NCI-H524 treated with DMSO at 0.1 percent for 48 hours (cell line): ENCODE measurements around the gene SUPV3L1.
"Not testable (repeated sequence)": the region's sequence is repeated elsewhere in the genome, so short reads cannot be mapped to it uniquely, and the experiment has no call there.

Experiments used
- DNase-seq: peaks from one replicate; lab custom pipeline; 2025; lab: John Stamatoyannopoulos, UW

Gene SUPV3L1

DNA sequence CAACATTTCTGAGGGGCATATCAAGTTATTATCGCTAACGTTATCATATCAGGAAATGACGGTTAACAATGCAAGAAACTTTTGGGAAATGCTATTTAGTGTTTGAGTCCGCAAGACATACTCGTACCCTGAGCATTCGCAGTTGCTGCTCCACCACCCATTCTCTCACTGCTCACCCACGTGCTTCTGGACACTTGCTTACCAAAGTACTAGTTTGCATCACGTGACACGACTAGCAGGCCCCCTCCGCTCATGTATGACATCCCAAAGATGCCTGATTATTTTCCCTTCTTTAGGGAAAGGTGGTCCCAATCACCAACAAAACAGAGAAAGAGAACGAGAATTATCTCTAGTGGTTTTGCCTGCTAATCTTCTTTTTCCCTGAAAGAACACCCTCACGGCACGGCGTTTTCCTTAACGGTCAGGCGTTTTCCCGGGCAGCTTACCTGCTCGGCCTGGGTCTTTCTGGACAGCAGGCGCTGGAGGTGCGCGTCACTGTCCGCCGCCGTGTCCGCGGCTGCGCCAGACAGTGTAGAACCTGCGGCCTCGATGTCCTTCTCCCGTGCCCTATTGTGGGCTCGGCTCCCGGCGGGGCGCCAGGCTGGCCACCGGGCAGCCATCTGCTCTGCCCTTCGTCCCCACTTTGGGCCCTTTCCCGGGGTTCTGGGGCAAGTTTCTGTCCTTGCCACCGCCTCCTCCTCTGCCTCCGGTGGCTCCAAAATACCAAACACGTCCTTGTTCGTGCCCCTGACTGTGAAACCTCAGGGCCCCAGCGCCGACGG lies at the start of gene SUPV3L1:
TSS of gene SUPV3L1 (plus strand) at position 492 of the 782 bp plus-strand sequence. CDS start at position 550, 58 bp downstream.
- peak; percentile 46 for DNase-seq

GRCh38 chr10:69130251-69130650 lies 49.8 kb upstream of the SUPV3L1 start:
- DNase-seq: no peak

- no peak for DNase-seq
These were observed 40.1 kb upstream of the SUPV3L1 start for GRCh38 chr10:69139961-69140360.

DNA sequence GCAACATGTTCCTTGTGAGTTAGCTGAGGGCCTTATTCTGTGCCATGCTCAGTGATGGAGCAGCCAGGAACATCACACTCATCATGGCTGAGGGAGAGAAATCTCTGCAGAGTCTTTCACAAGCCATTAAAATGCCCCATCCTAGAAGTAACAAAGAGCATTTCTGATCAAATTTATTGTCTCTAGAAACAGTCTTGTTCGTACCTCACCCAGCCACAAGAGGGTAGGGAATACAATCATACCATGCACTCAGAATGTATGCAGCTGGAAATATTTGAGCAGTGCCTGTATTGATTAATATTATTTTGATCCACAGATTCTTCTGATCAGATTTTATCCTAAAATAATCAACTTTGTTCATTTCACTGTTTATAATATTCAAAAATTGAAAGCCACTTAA lies 38.7 kb upstream of the SUPV3L1 start:
- no peak for DNase-seq

DNA sequence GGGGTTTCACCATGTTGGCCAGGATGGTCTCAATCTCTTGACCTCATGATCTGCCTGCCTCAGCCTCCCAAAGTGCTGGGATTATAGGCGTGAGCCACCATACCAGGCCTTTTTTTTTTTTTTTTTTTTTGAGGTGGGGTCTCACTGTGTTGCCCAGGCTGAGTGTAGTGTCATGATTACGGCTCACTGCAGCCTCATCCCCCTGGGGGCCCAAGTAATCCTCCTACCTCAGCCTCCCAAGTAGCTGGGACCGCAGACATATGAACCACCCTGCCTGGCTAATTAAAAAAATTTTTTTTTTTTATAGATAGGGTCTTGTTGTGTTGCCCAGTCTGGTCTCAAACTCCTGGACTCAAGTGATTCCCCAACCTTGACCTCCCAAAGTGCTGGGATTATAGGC lies 38.0 kb upstream of the SUPV3L1 start:
- DNase-seq: not testable (repeated sequence)

GRCh38 chr10:69142983-69143382 lies 37.1 kb upstream of the SUPV3L1 start:
- DNase-seq: no peak

DNA sequence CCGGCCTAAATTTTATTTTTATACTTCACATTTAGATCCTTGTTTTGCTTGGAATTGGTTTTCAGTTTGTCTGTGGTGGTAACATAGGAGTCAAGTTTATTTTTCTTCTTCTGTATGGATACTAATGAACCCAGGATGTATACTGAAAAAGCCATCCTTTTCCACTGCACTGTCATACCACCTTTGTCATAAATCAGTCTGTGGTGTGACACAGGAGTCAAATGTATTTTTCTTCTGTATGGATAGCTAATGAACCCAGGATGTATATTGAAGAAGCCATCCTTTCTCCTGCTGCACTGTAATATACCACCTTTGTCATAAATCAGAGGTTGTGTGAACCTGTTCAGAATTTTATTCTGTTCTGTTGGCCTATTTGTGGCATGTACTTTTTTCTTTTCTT lies 34.7 kb upstream of the SUPV3L1 start:
- DNase-seq: no peak

DNA sequence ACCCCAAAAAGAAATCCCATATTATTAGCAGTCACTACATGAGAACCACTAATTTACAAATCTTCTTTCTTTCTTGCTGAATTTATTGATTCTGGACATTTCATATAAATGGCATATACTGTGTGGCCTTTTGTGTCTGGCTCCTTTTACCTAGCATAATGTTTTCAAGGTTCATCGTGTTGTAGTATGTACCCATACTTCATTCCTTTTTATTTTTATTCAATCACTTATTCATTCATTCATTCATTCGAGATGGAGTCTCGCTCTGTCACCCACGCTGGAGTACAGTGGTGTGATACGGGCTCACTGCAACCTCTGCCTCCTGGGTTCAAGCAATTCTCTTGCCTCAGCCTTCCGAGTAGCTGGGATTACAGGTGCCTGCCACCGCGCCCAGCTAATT lies 34.2 kb upstream of the SUPV3L1 start:
- DNase-seq: no peak

DNA sequence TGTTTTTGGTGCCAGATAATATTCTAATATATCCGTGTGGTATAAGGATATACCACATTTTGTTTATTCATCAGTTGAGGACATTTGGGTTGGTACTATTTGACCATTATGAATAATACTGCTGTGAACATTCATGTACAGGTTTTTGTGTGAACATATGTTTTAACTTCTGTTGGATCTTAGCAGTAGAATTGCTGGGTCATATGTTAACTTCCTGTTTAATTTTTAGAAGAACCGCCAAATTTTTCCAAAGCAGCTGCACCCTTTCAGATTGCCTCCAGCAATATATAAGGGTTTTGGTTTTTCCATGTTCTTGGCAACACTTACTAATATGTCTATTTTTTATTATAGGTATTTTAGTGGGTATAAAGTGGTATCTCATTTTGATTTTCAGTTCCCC lies 33.3 kb upstream of the SUPV3L1 start:
- DNase-seq: no peak

DNA sequence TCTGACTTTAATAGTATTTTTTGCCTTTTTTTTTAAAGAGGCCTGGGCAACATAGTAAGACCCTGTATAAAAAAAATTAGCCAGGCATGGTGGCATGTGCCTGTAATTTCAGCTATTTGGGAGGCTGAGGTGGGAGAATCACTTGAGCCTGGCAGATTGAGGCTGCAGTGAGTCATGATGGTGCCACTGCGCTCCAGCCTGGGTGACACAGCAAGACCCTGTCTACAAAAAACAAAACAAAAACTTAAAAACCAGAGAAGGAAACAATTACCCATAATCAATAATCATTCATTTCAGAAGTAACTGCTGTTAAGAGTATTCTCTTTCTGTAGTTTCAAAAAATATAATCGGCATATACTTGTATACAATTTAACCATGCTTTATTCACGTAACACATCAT lies 28.1 kb upstream of the SUPV3L1 start:
- no peak for DNase-seq

DNA sequence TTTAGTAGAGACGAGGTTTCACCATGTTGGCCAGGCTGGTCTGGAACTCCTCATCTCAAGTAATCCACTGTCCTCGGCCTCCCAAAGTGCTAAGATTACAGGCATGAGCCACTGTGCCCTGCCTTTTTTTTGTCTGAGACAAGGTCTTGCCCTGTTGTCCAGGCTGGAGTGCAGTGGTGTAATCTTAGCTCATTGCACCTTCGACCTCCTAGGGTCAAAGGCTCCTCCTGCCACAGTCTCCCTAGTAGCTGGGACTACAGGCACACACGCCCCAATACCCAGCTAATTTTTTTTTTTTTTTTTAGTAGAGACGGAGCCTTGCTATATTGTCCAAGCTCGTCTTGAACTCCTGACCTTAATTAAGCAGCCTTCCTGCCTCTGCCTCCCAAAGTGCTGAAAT lies 26.8 kb upstream of the SUPV3L1 start:
- no peak for DNase-seq

DNA sequence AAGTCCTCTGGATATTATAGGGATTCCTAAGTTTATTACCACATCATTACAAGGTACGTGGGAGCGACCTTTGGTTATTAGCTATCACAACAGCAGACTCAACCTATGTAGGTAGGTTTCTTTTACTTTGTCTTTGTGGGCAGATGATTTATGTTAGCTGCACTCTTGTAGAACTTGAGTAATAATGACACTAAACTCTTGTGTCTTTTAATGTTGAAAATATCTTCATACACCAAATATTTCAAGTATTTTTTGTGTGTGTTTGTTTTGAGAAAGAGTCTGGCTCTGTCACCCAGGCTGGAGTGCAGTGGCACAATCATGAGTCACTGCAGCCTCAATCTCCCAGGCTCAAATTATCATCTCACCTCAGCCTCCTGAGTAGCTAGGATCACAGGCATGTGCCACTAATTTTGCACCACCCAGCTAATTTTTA lies 19.2 kb upstream of the SUPV3L1 start:
- DNase-seq: no peak

GRCh38 chr10:69168493-69168892 lies 11.5 kb upstream of the SUPV3L1 start:
- DNase-seq: no peak

DNA sequence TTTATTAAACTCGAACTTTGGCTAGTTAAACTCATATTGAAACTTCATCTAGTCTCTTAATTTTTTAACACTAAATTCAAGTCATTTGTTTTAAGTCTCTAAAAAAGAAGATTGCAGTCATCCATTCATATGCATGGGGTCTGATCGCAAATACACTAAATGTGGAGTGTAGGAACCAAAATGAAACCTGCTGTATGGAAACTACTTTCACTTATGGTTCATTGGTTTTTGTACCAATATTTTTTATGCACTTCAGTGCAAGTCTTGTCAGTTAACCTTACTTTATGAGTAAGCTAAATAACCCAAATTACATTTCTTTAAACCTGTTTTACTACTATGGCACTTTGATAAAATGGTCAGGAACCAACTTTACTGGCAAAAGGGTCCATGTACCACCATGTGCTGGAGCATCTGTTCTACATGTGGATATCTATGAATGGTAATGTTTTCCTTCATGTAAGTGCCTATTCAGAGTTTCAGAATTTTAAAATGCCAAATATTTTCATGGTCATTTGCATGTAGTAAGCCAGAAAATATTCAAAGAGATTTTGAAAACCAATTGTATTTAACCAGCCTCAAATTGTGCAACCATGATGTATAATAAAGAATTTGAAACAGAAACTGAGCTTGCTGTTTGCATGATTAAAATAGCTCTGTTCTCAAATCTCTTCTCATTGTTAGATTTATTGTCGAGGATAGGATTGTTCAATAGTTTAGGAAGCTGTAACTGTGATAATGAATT lies 7.6 kb upstream of the SUPV3L1 start:
- no peak for DNase-seq

- not testable (repeated sequence) for DNase-seq
These were observed 4.7 kb upstream of the SUPV3L1 start for GRCh38 chr10:69175326-69175725.

DNA sequence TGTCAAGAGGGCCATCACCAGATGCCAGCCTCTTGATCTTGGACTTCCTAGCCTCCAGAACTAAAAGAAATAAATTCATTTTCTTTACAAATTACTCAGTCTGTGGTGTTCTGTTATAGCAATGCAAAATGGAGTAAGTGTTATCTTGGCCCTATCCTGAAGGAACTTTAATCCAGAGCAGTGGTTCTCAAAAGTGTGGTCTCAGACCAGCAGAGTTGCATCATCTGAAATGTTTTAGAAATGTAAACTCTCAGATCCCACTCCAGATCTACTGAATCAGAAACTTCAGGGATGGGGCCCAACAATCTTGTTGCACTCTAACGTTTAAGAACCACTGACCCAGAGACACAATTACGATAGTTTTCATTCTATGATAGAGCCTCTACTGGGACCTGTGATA lies 3.2 kb upstream of the SUPV3L1 start:
- DNase-seq: no peak

GRCh38 chr10:69179089-69179742 lies 818 bp upstream of the SUPV3L1 start:
- no peak for DNase-seq

DNA sequence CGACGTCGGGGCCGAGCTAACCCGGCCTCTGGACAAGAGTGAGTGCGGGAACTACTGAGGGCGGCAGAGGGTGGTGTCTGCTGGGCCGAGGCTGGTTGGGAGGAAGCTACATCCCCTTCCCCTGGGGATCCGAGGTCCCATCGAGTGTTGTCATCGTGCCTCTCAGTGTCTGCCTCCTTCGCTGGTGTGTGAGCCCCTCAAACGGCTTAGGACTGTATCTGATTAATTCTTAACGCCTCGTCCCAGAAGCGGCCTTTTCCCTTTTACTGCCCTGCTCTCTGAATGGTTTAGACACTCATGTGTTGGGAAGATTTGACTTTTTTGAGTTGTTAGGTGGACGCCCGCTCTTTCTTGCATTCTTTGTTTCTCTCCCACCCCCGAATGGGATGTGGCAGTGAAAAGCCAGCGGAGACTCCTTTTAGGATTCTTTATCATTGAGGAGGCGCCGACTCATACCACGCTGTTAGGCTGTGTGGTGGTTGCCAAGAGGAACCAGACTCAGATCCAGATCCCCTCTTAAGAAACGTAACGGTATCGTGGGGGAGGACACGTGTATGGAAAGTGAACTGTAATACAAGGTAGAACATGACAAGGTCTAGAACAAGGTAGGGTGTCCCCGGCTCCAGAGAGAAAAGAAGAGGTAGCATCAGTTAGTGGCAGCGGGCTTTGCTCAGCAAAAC lies 631 bp downstream of the SUPV3L1 start:
- DNase-seq: no peak

DNA sequence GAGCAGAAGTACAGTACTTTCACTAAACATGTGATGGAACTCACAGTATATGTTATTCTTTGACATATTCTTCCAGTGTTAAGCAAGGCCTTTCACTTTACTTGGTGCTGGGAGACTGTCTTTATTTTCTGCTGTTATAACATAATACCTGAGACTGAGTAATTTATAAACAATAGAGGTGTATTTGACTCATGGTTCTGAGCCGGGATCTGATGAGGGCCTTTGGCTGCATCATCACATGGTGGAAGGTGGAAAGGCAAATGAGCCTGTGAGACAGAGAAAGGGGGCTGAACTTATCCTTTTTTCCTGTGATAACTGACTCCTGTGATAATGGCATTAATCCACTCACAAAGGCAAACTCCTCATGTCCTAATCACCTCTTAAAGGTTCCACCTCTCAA lies 1.4 kb downstream of the SUPV3L1 start:
- no peak for DNase-seq

DNA sequence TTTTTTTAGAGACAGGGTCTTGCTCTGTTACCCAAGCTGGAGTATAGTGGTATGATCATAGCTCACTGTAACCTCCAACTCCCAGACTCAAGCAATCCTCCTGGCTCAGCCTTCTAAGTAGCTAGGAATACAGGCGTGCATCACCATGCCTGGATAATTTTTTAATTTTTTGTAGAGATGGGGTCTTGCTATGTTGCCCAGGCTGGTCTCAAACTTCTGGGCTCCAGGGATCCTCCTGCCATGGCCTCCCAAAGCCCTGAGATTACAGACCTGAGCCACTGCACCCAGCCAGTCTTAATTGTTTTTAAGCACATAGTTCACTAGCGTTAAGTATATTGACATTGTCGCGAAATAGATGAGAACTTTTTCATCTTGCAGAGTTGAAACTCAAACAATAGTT lies 2.0 kb downstream of the SUPV3L1 start:
- no peak for DNase-seq

DNA sequence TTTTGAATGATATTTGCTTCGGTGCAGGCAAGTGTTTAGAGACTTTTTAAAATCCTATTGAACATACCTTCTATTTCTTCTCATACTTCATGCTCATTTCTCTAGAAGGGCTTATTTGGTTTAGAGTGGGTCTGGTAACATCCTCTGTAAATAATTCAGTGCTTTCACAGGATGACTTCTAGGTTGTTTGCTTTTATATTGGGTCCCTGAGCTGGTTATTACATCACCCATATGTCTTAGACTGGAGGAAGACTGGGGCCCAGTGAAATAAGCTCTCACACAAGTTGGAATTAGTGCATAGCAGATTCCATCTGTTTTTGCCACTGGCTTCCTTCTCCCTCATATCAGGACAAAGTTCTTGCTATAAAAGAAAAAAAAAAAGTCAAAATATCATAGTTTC lies 6.5 kb downstream of the SUPV3L1 start:
- no peak for DNase-seq

DNA sequence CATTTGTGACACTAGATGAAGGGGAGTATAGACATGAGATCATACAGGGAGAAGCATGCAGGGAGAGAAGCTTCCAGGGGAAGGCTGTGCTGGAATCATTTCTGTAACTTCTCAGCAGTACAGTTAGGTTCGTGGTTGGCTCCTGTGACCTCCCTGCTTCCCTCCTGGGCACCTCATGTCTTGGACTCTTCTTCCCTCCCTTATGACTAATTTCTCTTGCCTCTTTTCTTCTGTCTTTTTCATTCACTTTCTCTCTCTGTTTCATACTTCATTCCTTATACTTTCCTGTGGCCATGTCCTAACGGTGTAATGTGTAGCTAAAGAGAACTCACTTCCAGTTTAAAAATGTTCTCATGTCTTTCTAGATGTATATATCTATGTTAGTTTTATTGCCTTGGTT lies 21.0 kb downstream of the SUPV3L1 start:
- no peak for DNase-seq
